HG03175 (cell line): ENCODE results near the gene PFN3.
"Not testable (repeated sequence)": the region's sequence is repeated elsewhere in the genome, so short reads cannot be mapped to it uniquely, and the experiment has no call there.

ENCODE experiments used
- ATAC-seq: cut with Tn5 transposase; IDR thresholded peaks from one replicate; pipeline ENCODE4 v1.9.1; 2021; ENCODE audit warnings: mild to moderate bottlenecking, moderate library complexity; ENCODE audit not compliant: unreplicated experiment

Gene PFN3

DNA sequence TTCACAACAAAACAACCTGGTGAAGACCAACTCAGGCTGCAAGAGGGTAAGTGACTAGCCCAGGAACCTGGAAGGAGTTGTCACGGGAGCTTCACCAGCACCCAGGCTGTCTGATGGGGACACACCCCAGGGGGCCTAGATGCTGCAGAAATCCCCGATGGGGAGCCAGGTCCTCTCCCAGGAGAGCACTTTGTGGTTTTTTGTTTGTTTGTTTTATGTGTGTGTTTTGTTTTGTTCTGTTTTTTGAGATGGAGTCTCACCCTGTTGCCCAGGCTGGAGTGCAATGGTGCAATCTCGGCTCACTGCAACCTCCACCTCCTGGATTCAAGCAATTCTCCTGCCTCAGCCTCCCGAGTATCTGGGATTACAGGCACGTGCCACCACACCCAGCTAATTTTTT lies 24.9 kb downstream of the PFN3 start:
- not testable (repeated sequence) for ATAC-seq

DNA sequence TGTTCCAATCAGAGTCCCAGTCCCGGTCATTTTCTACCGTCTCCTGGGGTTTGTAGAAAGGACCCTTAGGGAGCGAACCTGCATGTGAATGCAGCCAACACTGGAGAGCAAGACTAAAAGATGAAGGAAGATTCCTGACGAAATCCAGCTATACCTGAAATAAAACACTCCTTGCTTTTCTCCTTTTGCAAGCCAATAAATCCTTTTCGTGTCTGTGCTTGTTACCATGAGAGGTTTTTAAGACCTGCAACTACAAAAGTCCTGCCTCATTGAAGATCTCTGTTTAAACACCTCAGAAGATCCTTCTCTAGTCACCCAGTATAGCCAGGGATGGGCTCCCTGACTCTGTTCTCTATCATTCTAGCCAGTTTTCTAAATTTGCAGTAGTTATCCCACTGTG lies 26.2 kb downstream of the PFN3 start:
- no peak for ATAC-seq

DNA sequence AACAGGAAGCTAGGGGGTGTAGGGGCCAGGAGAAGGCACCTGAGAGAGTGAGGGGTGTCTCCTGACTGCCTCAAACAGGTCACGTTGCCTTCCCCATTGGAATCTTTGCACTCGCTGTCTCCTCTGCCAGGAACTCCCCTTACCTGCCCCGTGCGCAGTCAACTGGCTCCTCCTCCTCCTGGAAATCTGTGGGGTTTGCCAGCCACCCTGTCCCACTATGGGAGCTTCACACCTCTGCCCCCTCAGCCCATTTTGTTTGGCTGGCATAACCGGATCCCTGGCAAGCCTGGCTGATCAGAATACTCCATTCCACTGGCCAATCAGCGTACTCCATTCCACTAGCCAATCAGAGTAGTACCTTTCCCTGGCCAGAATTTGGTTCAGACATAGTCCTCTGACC lies 26.7 kb downstream of the PFN3 start:
- ATAC-seq, result no peak

DNA sequence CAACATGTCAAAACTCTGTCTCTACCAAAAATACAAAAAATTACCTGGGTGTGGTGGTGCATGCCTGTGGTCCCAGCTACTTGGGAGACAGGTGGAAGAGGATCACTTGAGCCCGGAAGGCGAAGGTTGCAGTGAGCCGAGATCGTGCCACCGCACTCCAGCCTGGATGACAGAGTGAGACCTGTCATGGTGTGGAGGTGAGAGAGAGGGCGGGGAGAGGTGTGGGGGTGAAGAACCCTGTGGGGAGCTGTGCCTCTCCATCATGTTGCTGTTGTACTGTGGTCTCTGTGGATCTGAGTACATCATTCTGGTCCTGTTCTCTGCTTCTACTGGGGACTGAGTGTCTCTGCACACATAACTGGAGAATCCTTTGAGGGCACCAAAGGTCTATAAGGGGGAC lies 27.6 kb downstream of the PFN3 start:
- no peak for ATAC-seq

DNA sequence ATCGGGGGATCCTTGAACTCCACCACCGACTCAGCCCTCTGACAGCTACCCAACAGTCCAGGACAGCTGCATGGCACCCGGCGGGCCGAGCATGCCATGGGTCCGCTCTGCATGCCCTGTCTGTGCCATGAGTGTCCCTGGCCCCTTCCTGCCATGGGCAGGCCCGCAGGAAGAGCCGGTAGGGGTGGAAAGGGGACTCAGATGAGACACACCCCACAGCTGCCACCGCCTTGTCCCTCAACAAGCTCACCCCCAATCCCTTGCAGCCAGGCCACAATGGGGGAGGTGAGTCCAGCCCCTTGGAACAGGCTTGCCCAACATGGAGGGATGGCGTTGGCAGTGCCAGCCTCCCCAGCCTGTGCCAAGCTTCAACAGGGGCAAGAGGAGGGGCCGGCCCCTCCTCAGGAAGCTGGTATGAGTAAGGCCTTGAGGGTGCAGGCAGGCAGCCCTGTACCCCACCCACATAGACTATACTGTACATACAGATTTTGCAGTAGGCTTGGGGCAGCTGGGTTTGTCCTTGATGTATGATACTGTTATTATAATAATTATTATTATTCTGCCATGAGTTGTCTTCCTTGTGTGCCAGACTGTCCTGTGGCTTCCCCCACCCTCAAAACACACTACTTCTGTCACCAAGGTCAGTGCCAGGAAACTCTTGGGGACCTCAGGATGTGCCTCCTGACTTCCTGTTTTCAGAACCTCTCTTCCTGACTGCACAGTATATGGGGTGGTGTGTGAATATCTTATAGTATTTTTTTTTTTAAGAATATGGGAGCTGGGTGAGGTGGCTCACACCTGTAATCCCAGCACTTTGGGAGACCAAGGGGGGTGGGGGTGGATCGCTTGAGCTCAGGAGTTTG lies 28.2 kb downstream of the PFN3 start:
- ATAC-seq, result no peak

DNA sequence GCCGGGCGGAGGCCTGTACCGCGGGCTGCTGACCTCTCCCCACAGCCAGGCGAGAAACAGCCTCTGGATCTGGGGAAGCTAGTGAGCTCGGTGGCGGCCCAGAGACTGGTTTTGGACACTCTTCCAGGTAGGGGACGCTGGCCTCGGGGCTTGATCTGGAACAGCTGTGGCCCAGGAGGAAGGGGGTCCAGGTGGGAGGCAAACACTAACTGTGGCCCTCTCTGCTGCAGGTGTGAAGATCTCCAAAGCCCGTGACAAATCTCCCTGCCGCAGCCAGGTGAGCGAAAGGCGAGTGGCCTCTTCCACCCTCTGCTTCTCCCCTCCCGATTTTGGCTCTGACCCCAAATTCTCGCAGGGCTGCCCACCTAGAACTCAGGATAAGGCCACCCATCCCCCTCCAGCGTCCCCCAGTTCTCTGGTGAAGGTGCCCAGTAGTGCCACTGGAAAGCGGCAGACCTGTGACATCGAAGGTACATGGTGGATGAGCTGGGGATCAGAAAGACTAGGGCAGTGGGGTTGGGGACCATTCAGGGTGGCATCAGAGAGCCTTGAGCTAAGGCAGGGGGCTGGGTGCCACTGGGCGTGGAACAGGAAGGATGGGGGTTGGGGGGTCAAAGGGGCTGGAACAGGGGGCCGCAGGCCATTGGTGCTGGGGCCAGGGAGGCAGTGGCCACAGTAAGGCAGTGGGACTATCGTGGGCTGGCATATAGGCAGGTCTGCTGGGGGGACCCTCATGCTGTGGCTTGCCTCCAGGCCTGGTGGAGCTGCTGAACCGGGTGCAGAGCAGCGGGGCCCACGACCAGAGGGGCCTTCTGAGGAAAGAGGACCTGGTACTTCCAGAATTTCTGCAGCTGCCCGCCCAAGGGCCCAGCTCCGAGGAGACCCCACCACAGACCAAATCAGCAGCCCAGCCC lies 29.1 kb downstream of the PFN3 start:
- no peak for ATAC-seq

DNA sequence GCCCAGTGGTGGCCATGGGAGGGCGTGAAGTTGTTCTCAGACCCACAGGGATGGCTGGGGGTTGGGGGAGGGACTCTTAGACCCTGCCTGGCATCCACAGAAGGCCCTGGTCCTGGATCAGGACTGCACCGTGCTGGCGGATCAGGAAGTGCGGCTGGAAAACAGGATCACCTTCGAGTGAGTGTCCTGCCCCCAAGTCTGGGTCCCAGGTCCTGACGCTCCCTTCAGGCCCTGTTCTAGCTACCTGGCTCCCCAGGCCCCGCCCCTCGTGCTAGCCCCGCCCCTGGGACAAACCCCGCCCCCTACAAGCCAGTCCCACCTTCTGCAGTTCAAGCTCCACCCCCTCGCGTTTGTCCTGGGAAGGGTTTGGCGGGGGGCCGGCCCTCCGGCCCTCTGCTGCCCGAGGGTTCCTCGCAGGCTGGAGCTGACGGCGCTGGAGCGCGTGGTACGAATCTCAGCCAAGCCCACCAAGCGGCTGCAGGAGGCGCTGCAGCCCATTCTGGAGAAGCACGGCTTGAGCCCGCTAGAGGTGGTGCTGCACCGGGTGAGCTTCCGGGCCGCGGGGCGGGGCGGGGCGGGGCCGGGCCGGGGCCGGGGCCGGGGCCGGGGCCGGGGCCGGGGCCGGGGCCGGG lies 29.9 kb downstream of the PFN3 start:
- no peak for ATAC-seq

DNA sequence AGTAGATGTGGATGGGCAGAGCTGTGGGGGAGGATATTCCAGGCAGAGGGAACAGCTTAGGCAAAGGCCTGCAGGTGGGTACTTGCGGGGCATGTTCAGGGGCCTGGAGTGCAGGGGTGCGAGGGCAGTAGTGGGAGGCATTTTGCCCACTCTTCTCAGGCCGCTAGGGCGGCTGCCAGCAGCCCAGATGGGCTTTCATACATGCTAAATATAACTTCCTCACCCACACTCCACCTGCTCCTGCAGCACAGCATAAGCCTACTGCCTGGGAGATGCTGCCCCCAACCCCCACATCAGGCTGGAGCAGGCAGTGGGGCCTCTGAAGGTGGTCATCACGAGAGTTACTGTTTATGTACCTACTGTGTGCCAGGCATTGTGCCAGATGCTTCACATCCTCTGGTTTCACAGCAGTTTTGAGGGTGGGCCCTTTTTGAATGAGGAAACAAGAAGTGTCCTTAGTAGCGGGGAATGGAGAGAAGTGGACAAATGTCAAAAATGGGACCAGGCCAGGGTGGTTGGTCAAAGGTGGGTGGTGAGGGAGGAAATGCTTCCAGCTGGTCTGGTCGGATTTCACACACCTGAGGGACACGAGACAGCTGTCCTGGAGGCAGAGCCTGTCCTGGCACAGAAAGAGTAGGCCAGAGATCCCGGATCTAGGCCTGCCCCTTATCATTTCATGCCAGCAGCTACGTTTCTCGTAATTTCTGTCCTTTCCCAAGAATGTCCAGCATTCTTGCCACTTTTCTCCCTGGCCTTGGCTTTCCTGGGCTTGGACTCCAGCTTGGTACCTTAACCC lies 30.6 kb downstream of the PFN3 start:
- ATAC-seq, result no peak

DNA sequence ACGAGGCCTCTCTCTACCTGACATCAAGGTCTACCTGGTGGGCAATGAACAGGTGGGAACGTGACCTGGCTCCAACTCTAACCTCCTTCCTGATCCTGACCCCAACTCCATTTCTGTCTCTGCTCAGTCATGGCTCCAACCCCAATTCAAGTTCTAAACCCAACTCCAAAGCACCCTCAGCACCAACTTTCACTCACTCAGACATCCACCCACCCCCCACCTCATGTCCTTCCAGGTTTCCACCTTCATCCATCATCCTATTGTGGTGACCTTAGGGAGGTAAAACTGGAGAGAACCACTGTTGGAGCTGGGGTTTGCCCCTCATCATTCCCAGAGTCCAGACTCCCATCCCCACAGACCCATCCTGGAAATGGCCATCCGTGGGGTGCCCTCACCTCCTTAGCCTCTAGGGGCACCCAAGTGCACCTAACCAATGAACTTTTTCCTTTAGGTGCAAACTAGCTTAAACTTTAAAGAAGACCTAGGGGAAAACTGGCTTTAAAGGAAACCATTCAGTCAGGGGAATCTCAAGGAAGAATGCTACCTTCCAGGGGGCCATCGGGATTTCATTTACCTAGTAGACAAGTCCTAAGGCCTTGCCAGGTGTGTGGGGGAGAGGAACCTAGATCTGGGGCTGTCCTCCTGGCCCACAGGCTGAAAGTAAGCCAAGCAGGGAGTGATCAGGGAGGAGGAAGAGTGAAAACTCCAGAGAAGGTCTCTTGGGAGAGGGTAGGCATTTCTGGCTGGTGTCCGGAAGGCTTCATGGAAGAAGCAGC lies 31.4 kb downstream of the PFN3 start:
- no peak for ATAC-seq

DNA sequence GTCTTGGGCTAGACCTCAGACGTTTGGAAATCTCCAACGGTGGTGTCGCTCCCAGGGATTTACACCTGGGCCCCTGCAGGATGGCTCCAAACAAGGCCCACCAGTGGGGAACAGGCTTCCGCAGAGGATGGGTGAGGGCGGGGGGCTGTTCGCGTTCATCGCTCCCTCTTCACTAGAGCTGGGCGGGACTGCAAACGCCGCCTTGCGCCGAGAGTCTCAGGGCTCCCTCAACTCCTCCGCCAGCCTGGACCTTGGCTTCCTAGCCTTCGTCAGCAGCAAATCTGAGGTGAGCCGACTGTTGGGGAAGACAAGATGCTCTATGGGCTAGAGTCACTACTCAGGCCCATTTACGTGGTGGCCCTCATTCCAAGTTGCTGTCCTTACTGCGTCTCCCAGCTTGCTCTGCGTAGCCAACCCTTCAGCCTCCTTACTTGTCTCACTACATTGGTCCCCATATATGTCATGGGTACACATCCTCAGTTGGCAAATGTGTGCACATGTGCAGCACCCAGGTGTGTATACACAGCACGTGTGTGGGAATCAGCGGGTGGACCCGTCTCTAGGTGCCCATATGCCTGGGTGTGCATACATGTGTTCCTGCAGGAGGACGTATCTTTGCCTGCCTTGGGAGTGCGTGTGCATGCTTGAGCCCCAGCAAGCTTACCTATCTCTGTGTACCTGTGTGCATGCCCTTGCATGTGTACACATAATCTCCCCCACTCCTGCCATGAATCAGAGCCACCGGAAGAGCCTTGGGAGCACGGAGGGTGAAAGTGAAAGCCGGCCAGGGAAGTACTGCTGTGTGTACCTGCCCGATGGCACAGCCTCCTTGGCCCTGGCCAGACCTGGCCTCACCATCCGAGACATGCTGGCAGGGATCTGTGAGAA lies 32.2 kb downstream of the PFN3 start:
- no peak for ATAC-seq

DNA sequence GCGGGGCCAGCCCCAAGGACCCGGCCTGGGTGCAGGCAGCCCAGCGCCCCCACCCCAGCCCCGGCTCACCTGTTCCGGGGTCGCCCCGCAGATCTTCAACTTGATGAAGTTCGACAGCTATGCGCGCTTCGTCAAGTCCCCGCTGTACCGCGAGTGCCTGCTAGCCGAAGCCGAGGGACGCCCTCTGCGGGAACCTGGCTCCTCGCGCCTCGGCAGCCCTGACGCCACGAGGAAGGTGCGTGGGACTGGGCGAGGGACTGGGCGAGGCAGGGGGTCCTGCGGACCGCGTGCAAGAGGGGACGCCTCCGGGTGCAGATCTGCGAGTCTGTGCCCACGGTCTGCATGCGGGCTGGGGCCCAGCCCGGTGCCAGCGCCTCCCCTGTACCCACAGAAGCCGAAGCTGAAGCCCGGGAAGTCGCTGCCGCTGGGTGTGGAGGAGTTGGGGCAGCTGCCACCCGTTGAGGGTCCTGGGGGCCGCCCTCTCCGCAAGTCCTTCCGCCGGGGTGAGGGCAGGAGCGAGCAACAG lies 33.1 kb downstream of the PFN3 start:
- ATAC-seq, result no peak

DNA sequence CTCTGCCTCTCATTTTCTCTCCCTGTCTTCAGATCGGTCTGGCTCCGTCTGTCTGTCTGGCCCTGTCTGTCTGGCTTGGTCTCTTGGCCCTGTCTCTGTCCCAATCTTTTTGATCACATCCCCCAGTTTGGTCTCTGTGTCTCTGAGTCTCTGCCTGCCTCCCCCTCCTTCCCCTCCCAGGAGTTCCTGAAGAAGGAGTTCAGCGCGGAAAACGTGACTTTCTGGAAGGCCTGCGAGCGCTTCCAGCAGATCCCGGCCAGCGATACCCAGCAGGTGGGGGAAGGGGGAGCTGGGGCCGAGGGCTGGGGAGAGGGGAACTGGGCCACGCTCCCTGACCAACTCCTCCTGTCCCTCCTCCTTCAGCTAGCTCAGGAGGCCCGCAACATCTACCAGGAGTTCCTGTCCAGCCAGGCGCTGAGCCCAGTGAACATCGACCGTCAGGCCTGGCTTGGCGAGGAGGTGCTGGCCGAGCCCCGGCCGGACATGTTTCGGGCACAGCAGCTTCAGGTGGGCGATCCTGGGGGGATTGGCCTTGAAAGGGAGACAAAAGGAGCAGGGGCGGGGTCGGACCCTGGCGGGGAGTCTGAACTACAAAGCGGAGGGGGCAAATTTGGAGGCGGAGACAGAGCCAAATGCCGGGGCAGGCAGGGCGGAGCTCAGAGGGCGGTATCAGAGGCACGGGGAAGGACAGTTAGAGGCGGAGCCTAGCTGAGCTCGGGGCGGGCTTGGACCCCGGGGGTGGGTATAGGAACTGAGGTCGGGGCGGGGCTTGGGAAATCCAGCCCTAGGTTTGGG lies 33.7 kb downstream of the PFN3 start:
- no peak for ATAC-seq

DNA sequence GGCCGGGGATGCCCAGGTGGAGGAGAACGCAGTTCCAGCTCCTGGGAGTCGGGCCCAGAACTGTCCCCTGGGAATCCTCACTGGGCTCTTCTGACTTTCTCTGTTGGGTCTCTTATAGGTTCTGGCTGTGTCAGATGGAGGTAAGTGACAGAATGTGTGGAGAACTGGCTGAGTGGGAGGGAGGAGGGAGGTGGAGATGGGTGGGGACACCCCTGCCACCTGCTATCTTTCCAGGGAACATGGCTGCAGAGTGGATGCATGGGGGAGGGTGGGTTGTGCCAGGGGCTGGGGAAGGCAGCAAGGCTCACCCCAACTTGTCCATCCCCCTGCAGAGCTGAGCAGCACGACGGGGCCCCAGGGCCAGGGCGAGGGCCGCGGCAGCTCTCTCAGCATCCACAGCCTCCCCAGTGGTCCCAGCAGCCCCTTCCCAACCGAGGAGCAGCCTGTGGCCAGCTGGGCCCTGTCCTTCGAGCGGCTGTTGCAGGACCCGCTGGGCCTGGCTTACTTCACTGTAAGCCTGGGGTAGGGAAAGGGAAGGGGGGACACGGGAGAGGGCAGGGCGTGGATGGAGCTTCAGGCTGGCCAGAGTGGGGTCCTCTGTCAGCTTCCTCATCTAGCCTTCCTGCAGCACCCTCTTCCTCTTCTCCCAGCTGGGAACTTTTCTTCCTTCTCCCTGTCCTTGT lies 34.5 kb downstream of the PFN3 start:
- ATAC-seq, result no peak

DNA sequence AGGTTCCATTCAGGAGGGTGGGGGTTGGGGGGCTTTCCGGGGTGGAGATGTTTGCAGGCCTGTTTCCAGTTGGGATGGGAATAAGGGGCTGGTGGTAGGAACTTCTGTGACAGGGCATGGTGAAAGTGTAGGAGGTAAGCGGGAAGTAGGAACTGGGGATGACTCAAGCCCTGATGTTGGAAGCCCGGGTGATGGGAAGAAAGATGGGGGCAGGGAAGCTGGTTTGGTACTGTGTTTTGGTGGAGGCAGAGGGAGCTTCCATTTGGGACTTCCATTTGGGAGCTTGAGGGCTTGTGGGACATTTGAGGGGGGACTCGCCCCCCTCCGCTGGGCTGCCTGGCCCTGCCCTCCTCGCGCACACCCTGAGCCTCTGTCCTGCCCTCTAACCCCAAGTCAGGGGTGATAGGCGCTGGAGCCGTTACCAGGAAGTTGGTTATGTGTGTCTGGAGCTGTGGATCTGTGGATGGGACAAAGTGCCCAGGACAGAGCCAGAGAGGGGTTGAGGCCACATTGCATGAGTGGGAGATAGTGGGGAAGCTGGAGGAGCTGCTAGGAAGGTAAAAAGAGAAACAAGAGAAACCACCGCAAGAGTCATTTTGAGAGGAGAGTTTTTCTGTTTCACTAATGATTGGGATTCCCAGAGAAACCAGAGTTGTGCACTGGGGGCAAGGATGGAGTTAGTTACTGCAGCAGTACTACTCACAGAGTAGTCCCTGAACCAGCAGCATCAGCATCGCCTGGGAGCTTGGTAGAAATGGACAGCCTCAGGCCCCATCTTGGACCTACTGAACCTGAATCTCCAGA lies 36.1 kb downstream of the PFN3 start:
- ATAC-seq, result no peak

DNA sequence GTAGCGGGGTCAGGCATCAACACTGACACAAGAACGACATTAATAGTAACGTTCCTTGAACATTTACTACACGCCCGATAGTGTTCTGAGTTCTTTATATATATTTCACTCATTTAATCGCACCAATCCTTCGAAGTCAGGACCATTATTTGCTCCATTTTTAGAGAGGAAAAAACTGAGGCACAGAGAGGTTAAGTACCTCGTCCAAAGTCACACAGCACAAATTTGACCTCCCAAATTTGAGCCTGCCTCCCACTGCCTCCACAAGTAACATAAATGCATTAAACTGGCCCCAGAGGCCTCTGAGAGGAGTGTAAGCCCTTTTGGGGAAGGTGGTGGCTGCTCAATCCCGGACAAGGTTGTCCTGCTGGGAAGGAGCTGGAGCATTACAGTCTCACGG lies 36.9 kb downstream of the PFN3 start:
- no peak for ATAC-seq
